SK-N-MC (cell line): ENCODE data around the gene NAPSA.
"Not testable (repeated sequence)": the region's sequence is repeated elsewhere in the genome, so short reads cannot be mapped to it uniquely, and the experiment has no call there.

ENCODE experiments used
- EZH2 ChIP-seq: fragments of 200-600 bp; sonication (generic); IDR thresholded peaks from one replicate; pipeline ENCODE4 v1.6.1; 2017; ENCODE audit warnings: antibody characterized with exemption
- FOXP2 ChIP-seq: optimal IDR thresholded peaks from 2 replicates; pipeline ENCODE3; 2011; ENCODE audit warnings: mild to moderate bottlenecking, moderate library complexity; ENCODE audit not compliant: insufficient read depth; ENCODE audit errors: extremely low read length, control extremely low read depth
- POLR2AphosphoS5 ChIP-seq: IDR thresholded peaks from 2 replicates; pipeline ENCODE4 v1.6.1; 2012; ENCODE audit warnings: mild to moderate bottlenecking, low read depth, low read length, borderline replicate concordance

DNA sequence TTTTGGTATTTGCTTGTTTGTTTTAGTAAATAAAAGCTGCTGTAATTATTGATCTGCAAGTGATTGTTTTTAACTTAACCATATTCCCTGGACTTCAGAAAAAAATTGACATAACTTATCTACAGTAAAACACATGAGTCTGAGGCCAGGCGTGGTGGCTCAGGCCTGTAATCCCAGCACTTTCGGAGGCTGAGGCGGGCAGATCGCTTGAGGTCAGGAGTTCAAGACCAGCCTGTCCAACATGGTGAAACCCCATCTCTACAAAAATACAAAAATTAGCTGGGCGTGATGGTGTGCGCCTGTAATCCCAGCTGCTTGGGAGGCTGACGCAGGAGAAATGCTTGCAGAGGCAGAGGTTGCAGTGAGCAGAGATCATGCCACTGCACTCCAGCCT, 12.0 kb downstream of the NAPSA start:
- TF ChIP-seq EZH2, POLR2AphosphoS5, FOXP2: not testable (repeated sequence)
